ENCODE results near the gene COL24A1.

Gene COL24A1

GRCh38 chr1:85936057-85936456 is 220.5 kb downstream of the COL24A1 start:
- no peak overlapping the region for H3K4me3 ChIP-seq (replicated peaks; ENCODE audit: low read depth, low read length)
- no peak for TF ChIP-seq CTCF (IDR thresholded peaks at IDR 0.05; ENCODE audit: low read depth, low read length, missing control alignments)
- no peak for DNase-seq (ENCODE audit: extremely low read depth, low read depth)

GRCh38 chr1:85935234-85935633 is 221.3 kb downstream of the COL24A1 start:
- no peak overlapping the region for H3K4me3 ChIP-seq (replicated peaks; ENCODE audit: low read depth, low read length)
- no peak for TF ChIP-seq CTCF (IDR thresholded peaks at IDR 0.05; ENCODE audit: low read depth, low read length, missing control alignments)
- no peak for DNase-seq (ENCODE audit: extremely low read depth, low read depth)

GRCh38 chr1:85934516-85934915 is 222.1 kb downstream of the COL24A1 start:
- no peak for TF ChIP-seq CTCF (IDR thresholded peaks at IDR 0.05; ENCODE audit: low read depth, low read length, missing control alignments)
- no peak overlapping the region for H3K4me3 ChIP-seq (replicated peaks; ENCODE audit: low read depth, low read length)
- DNase-seq (ENCODE audit: extremely low read depth, low read depth) = no peak

GRCh38 chr1:85933961-85934360 is 222.6 kb downstream of the COL24A1 start:
- TF ChIP-seq CTCF (IDR thresholded peaks at IDR 0.05; ENCODE audit: low read depth, low read length, missing control alignments) = no peak
- DNase-seq (ENCODE audit: extremely low read depth, low read depth) = no peak

DNA sequence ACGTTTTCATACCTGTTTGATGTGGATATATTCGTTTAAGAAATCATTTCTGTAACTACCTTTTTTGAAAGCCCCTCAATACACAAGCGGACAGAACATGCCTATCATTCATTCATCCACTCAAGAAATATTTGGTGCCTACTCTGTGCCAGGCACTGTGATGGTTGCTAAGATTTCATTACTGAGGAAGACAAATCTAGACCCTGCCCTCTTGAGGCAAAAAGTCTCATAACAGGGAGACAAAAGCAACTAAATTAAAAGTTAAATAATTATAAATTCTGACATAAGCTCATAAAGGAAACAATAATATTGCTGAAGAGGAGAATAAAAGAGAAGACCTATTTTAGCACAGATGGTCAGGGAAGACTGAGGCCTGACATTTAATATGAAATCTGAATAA is 244.8 kb downstream of the COL24A1 start:
- peak; percentile 36 for TF ChIP-seq CTCF (IDR thresholded peaks at IDR 0.05; ENCODE audit: low read depth, low read length, missing control alignments)

More at GRCh38 chr1:85933961-85934360, 222.6 kb downstream of the COL24A1 start:
- no peak overlapping the region for H3K4me3 ChIP-seq (replicated peaks; ENCODE audit: low read depth, low read length)

DNA sequence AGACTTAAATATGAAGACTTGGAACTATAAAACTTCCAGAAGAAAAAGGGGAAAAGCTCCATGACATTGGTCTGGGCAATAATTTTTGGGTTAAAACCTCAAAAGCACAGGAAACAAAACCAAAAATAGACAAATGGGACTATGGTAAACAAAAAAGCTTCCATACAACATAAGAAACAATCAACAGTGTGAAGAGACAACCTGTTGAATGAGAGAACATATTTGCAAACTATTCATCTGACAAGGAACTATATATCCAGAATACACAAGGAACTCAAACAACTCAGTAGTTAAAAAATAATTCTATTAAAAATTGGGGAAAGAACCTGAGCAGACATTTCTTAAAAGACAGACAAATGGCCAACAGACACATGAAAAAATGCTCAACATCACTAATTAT is 255.7 kb downstream of the COL24A1 start:
- no peak for DNase-seq (ENCODE audit: extremely low read depth, low read depth)
- no peak for TF ChIP-seq CTCF (IDR thresholded peaks at IDR 0.05; ENCODE audit: low read depth, low read length, missing control alignments)
- H3K4me3 ChIP-seq (replicated peaks; ENCODE audit: low read depth, low read length) = no peak overlapping the region

More for the DNA sequence above, 244.8 kb downstream of the COL24A1 start:
- H3K4me3 ChIP-seq (replicated peaks; ENCODE audit: low read depth, low read length) = no peak overlapping the region
- DNase-seq (ENCODE audit: extremely low read depth, low read depth) = peak; percentile 1

GRCh38 chr1:85898861-85899260 is 257.7 kb downstream of the COL24A1 start:
- H3K4me3 ChIP-seq (replicated peaks; ENCODE audit: low read depth, low read length) = no peak overlapping the region
- no peak for TF ChIP-seq CTCF (IDR thresholded peaks at IDR 0.05; ENCODE audit: low read depth, low read length, missing control alignments)
- no peak for DNase-seq (ENCODE audit: extremely low read depth, low read depth)
